NCI-H2196 treated with DMSO at 0.1 percent for 48 hours (cell line): ENCODE data around the gene CCDC127.

Experiments used
- DNase-seq: peaks from one replicate; lab custom pipeline; 2025; ENCODE audit not compliant: unreplicated experiment; lab: John Stamatoyannopoulos, UW

Gene CCDC127

DNA sequence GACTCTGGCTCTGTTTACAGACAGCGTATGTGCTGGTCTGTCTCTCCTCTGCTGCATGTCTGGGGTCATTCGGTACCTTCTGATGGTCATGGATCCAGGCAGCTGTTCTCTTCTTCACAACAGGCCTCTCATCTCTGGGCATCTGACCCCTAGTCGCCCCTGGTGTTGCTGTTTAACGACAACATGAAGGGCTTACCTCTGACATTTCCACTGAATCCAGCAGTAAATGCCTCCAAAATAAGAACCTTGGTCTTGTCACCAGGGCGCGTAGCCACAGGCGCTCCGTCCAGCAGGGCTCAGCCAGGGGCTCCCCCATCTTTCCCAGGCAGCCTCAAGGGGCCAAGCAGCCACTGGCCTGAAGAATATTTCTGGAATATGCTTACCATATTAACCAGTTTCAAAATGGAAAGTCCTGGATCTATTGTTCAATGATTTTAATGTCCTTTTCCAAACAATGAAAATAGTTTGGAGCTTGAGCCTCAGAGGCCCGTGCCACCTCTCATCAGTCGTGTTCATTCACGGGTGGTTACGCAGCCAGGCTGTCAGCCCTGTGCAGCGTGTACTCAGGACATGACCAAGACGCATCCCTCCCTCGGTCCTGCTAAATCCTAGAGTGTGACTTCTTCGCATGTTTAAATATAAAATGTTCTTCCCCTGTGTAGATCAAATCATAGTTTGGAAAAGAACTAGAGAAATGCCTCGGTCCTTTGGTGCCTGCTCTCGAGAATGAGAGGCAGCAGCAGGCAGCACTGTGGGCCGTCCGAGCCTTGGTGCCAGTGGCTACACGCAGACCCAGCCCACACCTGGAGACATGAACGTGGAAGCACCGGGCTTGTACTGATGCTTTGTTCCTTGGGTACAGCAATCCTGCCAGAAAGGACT is 56.8 kb downstream of the CCDC127 start:
- no peak for DNase-seq

DNA sequence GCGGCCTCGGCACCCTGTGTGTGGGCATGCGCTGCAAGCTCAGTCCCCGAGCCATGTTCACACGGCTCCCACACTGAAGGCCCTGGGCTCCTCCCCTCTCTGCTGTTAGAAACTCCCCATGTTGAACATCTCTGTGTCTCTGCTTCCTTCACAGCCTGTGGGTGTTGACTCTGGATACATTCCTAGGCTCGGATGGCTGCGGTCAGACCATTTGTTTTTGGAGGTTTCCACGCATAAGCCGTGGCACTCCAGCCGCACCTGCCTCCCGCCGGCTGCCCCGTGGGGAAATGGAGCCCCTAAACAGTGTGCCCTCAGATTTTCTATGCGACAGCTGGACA is 57.8 kb downstream of the CCDC127 start:
- DNase-seq: no peak

DNA sequence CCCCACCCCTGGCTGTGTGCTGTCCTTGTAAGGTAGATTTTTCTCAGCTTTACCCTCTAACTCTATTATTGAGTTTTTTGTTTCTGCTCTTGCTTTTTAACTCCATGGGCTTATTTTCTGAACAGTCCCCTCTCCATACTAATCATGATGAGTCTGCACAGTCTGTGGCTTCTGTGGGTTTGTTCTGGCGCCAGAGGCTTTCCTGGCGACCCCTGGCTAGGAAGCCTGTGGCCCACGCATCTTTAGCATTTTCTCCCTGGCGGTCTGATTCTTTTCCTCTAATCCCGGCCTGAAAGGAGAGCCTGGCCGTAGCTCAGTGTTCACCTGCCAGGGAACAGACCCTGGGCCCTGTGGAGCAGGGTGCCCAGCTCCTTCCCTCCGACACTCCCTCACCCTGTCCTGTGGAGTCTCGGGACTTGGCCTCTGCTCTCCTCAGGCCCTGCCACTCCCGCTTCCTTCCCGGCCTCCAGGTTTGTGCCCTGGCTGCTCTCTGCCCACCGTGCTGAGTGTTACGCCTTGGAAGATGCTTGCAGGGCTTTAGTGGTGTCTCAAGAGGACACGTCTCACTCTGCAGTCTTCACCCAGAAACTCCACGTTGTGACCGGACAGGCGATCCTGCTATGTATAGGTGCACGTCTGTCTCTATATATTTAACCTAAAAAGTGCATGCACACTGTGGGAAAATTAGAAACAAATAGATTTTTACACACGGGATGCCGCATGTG is 58.3 kb downstream of the CCDC127 start:
- DNase-seq: no peak

DNA sequence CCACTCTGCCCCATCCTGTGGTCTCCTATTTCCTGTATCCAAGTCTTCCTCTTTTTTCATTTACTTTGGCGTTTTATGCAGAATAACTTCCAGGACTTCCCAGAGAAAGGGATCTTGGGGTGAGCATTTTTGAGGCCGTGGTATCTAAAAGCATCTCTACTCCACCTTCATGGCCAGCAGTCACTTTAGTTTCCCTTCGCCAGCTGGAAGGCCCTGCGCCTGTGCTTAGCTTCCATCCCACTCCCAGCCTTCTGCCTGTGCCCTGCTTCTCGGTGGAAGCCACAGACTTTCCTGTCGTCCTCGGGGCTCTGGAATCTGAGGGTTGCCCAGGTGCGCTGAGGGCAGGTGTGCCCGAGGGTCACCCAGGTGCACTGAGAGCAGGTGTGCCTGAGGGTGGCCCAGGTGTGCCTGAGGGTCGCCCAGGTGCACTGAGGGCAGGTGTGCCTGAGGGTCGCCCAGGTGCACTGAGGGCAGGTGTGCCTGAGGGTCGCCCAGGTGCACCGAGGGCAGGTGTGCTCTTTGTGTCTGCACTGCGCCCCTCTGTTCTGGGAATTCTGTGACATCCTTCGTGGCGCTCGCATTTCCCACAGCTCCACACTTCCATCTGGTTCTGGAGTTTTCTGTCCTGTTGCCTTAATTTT is 59.0 kb downstream of the CCDC127 start:
- DNase-seq: no peak

DNA sequence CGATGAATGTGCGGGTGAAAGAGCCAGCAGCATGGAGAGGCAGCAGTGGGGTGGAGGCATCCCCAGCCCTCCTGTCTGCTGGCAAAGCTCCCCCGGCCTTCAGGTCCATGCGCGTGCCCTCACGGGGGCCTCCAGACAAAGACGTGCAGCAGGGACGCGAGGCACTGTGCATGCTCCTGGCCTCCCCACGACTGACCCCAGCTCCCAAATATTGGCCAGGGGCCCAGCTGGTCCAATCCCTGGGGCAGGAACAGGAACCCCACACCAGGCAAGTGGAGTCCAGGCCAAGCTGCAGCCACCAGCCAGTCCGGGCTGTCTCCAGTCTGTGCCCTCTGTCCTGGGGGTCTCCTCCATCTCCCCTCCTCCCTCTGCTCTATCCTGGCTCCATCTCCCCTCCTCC is 60.2 kb downstream of the CCDC127 start:
- DNase-seq: no peak

DNA sequence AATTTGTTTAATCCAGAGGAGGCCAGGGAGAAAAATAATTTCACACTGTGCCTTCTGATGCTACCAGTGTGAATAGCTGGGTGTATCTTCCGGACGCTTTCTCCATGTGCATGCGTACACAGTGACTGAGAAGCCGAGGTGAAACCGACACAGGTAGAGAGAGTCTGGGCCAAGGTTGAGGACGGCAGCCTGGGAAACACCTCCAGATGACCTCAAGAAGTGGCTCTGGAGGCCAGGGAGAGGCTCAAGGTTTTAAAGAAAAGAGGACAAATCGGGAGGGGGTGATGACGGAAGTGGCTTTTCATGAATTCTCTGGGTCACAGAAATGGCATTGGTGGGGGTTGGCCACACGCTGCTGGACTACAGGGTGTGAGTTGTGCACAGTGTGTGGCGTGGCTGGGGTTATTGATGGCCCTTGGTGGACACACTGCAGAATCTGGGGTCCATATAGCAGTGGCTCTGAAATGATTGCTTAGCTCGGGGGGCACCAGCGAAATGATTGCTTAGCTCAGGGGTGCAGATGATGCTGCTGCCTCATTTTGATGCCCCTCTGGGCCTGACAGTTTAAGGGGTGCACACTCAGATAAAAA is 60.7 kb downstream of the CCDC127 start:
- DNase-seq: no peak

DNA sequence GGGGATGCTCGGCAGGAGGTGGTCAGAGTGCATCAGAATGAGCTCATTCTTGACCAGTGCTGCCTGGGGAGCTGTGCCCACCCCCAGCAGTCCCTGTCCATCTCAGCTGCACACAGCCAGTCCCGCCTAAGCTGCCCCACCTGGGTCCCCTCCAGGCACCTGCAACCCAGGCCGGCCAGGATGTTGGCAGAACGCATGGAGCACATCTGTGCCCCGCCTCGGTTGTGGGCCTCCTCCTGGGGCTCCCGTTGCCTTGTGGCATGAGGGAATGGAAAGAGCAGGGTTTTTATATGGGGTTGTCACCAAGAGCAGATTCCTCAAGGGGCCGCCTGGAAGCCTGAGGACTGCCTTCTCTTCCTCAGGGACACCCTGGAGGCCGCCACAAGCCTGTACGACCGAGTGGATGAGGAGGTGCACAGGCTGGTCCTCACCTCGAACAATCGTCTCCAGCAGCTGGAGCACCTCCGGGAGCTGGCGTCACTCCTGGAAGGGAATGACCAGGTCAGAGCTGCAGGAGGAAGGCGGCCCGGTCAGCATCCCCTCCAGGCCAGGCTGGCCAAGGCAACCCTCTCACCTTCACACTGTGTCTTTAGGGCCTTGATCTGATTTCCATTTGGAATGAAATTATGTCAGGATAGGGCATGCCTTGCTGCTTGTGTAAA is 61.4 kb downstream of the CCDC127 start:
- DNase-seq: no peak

DNA sequence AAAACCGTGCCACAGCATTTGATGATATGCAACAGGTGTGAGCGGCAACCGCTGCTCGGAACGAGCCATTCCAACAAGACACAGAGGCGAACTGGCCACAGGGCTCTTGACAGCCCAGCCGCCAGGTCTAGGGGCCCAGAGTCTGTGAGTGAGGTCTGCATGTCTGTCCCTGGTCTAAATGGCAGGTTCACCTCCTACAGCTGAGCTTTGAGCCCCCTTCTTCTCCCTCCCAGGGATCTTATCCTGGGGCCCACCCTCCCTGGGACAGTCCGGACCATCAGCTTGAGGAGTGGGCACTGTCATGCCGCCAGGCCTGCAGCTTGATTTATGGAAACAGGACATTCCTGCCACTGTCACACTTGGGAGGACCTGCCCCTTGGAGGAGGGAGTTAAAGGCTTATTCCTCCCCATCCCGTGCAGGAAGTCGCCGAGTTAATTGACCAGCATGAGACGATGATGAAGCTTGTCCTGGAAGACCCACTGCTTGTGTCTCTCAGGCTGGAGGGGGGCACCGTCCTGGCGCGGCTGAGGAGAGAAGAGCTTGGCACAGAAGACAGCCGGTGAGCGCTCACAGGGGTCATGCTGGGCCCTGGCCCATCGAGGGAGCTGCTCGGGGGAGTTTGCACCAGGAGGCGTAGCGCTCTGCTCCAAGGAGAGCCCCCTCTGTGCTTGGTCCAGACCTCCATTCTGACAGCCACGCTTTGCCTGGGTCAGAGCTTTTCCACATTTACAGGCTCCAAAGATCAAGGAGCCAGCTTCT is 62.1 kb downstream of the CCDC127 start:
- no peak for DNase-seq

DNA sequence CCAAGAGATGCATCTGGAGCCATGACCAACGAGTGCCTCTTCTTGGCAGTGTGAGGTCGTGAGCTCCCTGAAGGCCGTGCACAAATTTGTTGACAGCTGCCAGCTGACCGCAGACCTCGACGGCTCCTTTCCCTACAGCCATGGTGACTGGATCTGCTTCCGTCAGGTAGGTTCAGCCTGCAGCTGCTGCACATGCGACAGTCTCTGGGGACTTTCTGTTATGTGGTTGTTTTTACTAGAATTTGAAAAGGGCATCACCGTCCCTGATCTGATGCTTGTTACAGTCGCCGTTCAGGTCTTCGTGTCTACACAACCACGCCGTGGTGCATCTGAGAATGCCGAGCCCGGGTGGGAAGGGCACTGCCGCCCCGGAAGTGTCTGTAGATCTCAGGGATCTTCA is 63.1 kb downstream of the CCDC127 start:
- DNase-seq: no peak

DNA sequence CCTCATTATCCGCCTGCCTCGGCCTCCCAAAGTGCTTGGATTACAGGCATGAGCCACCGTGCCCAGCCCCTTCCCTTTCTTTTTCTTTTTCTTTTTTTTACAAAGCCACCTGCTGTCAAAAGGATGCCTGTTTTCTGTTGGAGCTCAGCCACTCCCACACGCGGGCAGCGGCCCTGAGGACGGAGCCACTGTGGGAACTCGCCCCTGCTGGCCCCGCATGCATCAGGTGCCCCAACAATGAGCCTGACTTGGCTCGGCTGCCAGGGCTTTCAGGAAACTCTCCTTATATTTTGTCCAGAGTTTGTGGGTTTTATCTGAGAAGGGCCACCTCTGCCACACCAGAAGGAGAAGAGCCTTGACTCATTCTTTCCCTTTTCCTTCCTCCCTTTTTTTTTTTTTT is 63.7 kb downstream of the CCDC127 start:
- no peak for DNase-seq

DNA sequence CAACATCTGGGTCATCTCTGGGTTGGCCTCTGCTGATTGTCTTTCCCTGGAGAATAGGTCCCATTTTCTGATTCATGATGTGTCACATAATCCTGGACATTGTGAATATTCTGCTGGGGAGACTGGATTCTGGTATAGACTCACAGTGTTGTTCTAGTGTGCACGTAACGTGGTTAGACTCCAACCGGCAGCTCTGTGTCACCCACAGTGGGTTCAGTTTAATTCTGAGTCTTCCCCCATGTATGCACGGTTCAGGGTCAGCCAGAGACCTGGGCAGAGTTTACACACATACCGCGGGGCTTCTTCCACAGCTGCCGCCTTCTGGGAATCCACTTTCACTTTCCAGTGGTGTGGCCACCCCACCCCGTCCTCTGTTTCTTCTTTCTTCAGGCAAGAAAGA is 64.7 kb downstream of the CCDC127 start:
- DNase-seq: no peak

DNA sequence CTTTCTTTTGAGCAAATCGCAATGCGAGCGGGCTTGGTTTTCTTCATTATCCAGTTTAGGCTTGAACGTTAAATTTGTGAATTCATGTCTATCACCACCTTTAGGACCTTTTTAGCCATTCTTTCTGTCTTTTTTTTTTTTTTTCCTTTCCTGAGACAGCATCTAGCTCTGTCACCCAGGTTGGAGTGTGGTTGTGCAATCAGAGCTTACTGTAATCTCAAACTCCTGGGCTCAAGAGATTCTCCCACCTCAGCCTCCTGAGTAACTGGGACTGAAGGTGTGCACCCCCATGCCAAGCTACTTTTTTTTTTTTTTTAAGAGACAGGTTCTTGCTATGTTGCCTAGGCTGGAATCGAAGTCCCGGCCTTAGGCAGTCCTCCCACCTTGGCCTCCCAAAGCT is 65.9 kb downstream of the CCDC127 start:
- no peak for DNase-seq

DNA sequence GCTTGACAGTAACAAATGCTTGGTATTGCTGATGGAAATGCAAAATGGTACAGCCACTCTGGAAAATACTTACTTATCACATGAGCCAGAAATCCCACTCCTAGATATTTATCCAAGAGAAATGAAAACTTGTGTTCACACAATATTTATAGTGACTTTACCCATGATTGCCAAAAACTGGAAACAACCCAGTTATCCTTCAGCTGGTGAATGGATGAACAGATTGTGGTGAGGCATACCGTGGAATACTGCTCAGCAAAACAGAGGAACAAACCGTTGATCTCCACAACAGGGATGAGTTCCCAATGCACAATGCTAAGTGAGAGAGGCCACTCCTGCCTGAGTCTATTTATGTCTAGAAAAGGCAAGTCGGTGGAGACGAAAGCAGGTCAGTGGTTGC is 67.2 kb downstream of the CCDC127 start:
- no peak for DNase-seq

DNA sequence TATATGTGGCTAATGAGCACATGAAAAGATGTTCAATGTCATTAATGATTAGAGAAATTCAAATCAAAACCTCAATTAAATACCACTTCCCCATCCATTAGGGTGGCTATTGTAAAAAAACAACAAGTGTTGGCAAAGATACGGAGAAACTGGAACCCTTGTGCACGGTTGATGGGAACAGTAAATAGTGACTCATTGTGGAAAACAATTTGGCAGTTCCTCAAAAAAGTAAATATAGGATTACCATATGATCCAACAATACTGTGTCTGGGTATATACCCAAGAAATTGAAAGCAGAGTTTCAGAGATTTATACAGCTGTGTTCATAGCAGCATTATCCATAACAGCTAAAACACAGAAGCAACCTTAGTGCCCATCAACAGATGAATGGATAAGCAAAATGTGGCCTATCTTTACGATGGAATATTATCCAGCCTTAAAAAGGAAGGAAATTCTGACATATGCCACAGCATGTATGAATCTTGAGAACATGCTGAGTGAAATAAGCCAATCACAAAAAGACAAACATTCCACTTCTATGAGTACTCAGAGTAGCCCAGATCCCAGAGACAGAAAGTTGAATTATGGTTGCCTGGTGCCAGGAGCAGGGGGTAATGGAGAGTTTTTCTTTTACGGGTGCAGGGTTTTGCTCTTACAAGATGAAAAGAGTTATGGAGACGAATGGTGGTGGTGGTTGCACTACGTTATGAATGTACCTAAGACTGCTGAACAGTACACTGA is 68.0 kb downstream of the CCDC127 start:
- DNase-seq: peak; percentile 8

DNA sequence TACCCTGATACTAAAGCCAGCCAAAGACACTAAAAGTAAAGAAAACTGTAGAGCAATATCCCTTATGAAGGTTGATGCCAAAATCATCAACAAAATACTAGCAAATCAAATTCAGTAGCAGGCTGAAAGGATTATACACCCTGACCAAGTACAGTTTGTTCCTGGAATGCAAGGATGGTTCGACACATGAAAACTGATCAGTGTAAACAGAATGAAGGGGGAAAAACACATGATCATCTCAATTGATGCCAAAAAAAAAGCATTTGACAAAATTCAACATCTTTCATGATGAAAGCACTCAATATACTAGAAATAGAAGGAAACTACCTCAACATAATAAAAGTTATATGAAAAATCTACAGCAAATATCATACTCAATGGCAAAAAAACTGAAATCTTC is 70.2 kb downstream of the CCDC127 start:
- DNase-seq: no peak
